Measurements from ENCODE around the gene OR6K6.

DNA sequence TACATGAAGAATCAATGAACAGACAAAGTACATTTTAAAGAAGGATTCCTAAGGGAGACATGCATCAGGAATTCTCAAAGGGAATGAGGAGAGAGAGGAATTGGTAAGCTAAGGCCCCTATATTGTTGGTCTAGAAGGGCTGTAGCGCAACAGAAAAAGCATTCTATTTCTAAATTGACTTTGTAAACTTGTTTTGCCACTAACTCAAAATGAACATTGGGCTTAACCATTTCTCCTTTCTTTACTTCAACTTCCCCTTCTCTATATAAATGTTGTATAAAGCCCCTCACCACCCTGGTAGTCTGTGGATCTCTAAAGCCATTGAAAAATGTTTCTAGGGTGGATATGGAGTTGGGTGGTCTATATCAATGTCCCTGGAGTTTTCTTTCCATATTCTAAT is 46.9 kb downstream of the OR6K6 start:
- TF ChIP-seq, protein P1, sequence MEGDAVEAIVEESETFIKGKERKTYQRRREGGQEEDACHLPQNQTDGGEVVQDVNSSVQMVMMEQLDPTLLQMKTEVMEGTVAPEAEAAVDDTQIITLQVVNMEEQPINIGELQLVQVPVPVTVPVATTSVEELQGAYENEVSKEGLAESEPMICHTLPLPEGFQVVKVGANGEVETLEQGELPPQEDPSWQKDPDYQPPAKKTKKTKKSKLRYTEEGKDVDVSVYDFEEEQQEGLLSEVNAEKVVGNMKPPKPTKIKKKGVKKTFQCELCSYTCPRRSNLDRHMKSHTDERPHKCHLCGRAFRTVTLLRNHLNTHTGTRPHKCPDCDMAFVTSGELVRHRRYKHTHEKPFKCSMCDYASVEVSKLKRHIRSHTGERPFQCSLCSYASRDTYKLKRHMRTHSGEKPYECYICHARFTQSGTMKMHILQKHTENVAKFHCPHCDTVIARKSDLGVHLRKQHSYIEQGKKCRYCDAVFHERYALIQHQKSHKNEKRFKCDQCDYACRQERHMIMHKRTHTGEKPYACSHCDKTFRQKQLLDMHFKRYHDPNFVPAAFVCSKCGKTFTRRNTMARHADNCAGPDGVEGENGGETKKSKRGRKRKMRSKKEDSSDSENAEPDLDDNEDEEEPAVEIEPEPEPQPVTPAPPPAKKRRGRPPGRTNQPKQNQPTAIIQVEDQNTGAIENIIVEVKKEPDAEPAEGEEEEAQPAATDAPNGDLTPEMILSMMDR (IDR thresholded peaks at IDR 0.05): no peak
- TF ChIP-seq ZFX (IDR thresholded peaks at IDR 0.05; ENCODE audit: borderline replicate concordance): no peak
